Measurements from ENCODE around the gene RAB13. TPM values are rescaled to one million over a fixed set of nuclear protein-coding genes. Genes with fewer than 3 reads are reported as not detected.

The RAB13 gene
- total and polyA plus RNA-seq, 2 of the 8 experiments (the other 6 are each of a cell fraction or from before 2014, with no cell fraction given): 70.5 to 157 TPM

DNA sequence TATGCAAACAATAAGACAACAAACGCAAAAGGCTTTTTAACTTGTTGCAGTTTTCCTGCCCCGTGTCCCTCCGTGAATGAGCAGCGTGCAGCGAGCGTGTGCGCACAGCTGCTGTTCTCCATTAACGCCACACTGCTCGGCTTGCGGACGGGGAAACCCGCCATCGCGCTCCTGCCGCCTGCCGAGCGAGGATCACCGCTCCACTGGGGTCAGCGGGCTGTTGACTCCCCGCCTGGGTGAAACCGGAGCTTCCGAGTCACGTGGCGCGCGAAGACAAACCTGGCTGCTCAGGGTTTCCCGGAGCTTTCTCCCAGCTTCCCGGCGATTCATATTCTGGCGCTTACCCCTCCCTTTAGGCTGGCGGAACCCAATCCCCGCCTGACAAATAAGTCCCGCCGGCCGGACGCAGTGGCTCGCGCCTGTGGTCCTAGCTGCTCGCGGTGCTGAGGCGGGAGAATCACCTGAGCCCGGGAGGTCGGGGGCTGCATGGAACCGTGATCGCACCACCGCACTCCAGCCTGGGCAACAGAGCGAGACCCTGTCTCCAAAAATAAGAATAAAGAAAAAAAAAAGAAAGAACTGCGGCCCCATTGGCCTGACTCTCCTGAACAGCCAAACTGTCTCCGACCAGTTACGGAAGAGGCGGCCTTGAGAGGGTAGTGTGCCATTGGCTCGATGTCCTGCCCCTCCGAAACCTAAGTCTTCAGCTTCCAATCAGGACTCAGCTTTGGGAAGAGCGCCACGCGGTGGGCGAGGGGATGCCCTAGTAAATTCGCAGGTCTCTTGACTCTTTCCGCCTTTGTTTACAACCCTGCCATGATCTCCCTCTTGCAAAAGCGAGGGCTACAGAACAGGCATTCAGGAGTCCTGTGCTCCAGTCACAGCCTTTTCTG is 18.8 kb downstream of the RAB13 start, which contains the start of gene CREB3L4:
TSS of gene CREB3L4 (plus strand) at position 796 of the 893 bp plus-strand sequence. CDS start 624 bp downstream, outside the sequence.
- H3K79me2 ChIP-seq (ENCODE audit: control insufficient read depth in 1 of 2, insufficient read depth in 2 of 2, low read length in 2 of 2): peaks cover 4 to 28% of the 10 kb centered on the region in 2 experiments; a peak in 3 of 4 replicates
- peak within 1 kb of the TSS; percentile 51 to 77 (median 66) for H3K4me3 ChIP-seq (ENCODE audit: extremely low read depth in 1 of 4, insufficient read depth in 2 of 4, low read depth in 3 of 4, low read length in 4 of 4)
- no peaks in the 10 kb centered on the region for H3K9me3 ChIP-seq (ENCODE audit: insufficient read depth in 2 of 2, low read depth in 1 of 2, low read length in 1 of 2)
- H3K9ac ChIP-seq (replicated peaks in 1 of 4; ENCODE audit: extremely low read depth in 1 of 4, low read depth in 3 of 4, low read length in 3 of 4): peak within 1 kb of the TSS; percentile 68 to 84 (median 82)
- H2BK12ac ChIP-seq (ENCODE audit: low read depth, low read length): no peak within 1 kb of the TSS; the same call in 1 of the 2 replicates
- H2AK5ac ChIP-seq (ENCODE audit: low read depth, low read length): no peak within 1 kb of the TSS
- peaks cover 0 to 12% (median 5%) of the 10 kb centered on the region in 4 experiments; a peak in 5 of 7 replicates for H3K4me1 ChIP-seq (replicated peaks in 1 of 4; ENCODE audit: control insufficient read depth in 3 of 4, insufficient read depth in 4 of 4, low read length in 3 of 4)
- ChIA-PET POLR2A (ENCODE audit: partially characterized antibody) (interaction anchor here (0.6 to 15.7 kb wide), 26 partner anchors 9 to 1039 kb away, joined by 3 to 454 read pairs (median 4); partner anchors contain the start of genes CRTC2, DENND4B, GATAD2B and JTB), CTCF (ENCODE audit: partially characterized antibody) (interaction anchor here (0.6 to 4.5 kb wide), 15 partner anchors 8 to 170 kb away, joined by 3 to 29 read pairs (median 6); partner anchors contain the start of genes DENND4B, JTB and RAB13)
- peaks cover 0 to 4% (median 0%) of the 10 kb centered on the region in 4 experiments; a peak in 1 of 8 replicates for H3K36me3 ChIP-seq (ENCODE audit: control insufficient read depth in 2 of 4, insufficient read depth in 4 of 4, low read length in 3 of 4)
- peaks cover 21% of the 10 kb centered on the region for H3K23me2 ChIP-seq (ENCODE audit: low read depth, low read length)
- no peaks in the 10 kb centered on the region for H3K27me3 ChIP-seq (replicated peaks in 1 of 4; ENCODE audit: control insufficient read depth in 3 of 4, extremely low read depth in 1 of 4, insufficient read depth in 3 of 4, low read length in 3 of 4)
- DNase-seq (ENCODE audit: low read depth in 1 of 2, low spot score in 2 of 2) (peak in 1 of 2 experiments; percentile 90), FAIRE-seq (no peak)
- H3K4me2 ChIP-seq (ENCODE audit: insufficient read depth in 1 of 2, low read depth in 2 of 2, low read length in 2 of 2): peak within 1 kb of the TSS; percentile 69 to 91
- 1% methylated on average over 60 of the region's 60 CpGs; no CpG with 5 or more reads in 1 of the 2 experiments for WGBS, 2 experiments (ENCODE audit: extremely low coverage in 1 of 2, insufficient coverage in 1 of 2, insufficient read length in 1 of 2, insufficient replicate concordance in 2 of 2, low coverage in 1 of 2, low lambda C conversion rate in 2 of 2, missing lambda C conversion rate in 1 of 2)
- peak within 1 kb of the TSS; percentile 98 for H2BK5ac ChIP-seq (ENCODE audit: low read depth, low read length)
- H3K18ac ChIP-seq (ENCODE audit: extremely low read depth, low read length): peak within 1 kb of the TSS; percentile 95
- peak within 1 kb of the TSS; percentile 99 for H4K5ac ChIP-seq (ENCODE audit: insufficient read length, low read depth, low read length)
- H2BK20ac ChIP-seq (ENCODE audit: low read length): no peak within 1 kb of the TSS
- no peak within 1 kb of the TSS for H3K23ac ChIP-seq (ENCODE audit: insufficient read length)
- peak within 1 kb of the TSS; percentile 91 for H3K27ac ChIP-seq (ENCODE audit: low read depth, low read length)
- H2BK15ac ChIP-seq (ENCODE audit: low read length): peak within 1 kb of the TSS; percentile 90
- H4K20me1 ChIP-seq (replicated peaks in 1 of 2; ENCODE audit: control insufficient read depth in 1 of 2, insufficient read depth in 2 of 2, low read length in 2 of 2): no peaks in the 10 kb centered on the region
- H4K8ac ChIP-seq (ENCODE audit: extremely low read depth, insufficient read depth, low read length): peak within 1 kb of the TSS; percentile 93; the same call in 1 of the 2 replicates
- H3K14ac ChIP-seq (ENCODE audit: insufficient read length): no peak within 1 kb of the TSS
- H3K56ac ChIP-seq (replicated peaks; ENCODE audit: insufficient read length, low read depth, low read length): peak within 1 kb of the TSS; percentile 88
- no peaks in the 10 kb centered on the region; the same call in 1 of the 2 replicates for H3K79me1 ChIP-seq (ENCODE audit: low read depth, low read length)
- H2BK120ac ChIP-seq (replicated peaks; ENCODE audit: low read depth, low read length): peak within 1 kb of the TSS; percentile 43
- H2AFZ ChIP-seq (ENCODE audit: low read length): no peak within 1 kb of the TSS
- H4K91ac ChIP-seq (replicated peaks; ENCODE audit: insufficient read length, low read length): peak within 1 kb of the TSS; percentile 94
- peak within 1 kb of the TSS; percentile 99 for H3K4ac ChIP-seq (replicated peaks; ENCODE audit: insufficient read length, low read depth, low read length)
- no peak for TF ChIP-seq TEAD4 (IDR thresholded peaks at IDR 0.05; ENCODE audit: low read depth, low read length)
- no peak for TF ChIP-seq CTBP2 (IDR thresholded peaks at IDR 0.05; ENCODE audit: borderline replicate concordance, insufficient read depth, insufficient read length, low read length)
- peak; percentile 93 for TF ChIP-seq POLR2AphosphoS5 (IDR thresholded peaks at IDR 0.05; ENCODE audit: low read depth, low read length)
- TF ChIP-seq KDM5A (IDR thresholded peaks at IDR 0.05; ENCODE audit: low read length): no peak; the same call in 1 of the 2 replicates
- no peak for TF ChIP-seq EP300 (IDR thresholded peaks at IDR 0.05; ENCODE audit: borderline replicate concordance in 1 of 2, low read depth in 2 of 2, low read length in 2 of 2)
- TF ChIP-seq SP4 (IDR thresholded peaks at IDR 0.05; ENCODE audit: low read length): peak; percentile 74; the same call in 1 of the 2 replicates
- peak; percentile 6 for TF ChIP-seq SAP30 (IDR thresholded peaks at IDR 0.05; ENCODE audit: insufficient read depth, insufficient replicate concordance, low read length)
- no peak for TF ChIP-seq BCL11A (IDR thresholded peaks at IDR 0.05; ENCODE audit: low read depth in 2 of 2, low read length in 2 of 2)
- TF ChIP-seq CBX5 (IDR thresholded peaks at IDR 0.05; ENCODE audit: low read depth, low read length): no peak
- TF ChIP-seq KDM1A (IDR thresholded peaks at IDR 0.05; ENCODE audit: borderline replicate concordance, low read length): peak; percentile 91

Data from H1 (cell line).